Stimulated activated CD4-positive, alpha-beta T cell treated with anti-CD3 and anti-CD28 coated beads, Interleukin-4, amount 100 ng/mL, for 24 hours (primary cell): ENCODE measurements around the gene XRCC1.
"Not testable (repeated sequence)": the region's sequence is repeated elsewhere in the genome, so short reads cannot be mapped to it uniquely, and the experiment has no call there.

Experiments used
- DNase-seq: peaks from one replicate; pipeline ENCODE4 v3.0.0-alpha.2; 2020

Gene XRCC1

DNA sequence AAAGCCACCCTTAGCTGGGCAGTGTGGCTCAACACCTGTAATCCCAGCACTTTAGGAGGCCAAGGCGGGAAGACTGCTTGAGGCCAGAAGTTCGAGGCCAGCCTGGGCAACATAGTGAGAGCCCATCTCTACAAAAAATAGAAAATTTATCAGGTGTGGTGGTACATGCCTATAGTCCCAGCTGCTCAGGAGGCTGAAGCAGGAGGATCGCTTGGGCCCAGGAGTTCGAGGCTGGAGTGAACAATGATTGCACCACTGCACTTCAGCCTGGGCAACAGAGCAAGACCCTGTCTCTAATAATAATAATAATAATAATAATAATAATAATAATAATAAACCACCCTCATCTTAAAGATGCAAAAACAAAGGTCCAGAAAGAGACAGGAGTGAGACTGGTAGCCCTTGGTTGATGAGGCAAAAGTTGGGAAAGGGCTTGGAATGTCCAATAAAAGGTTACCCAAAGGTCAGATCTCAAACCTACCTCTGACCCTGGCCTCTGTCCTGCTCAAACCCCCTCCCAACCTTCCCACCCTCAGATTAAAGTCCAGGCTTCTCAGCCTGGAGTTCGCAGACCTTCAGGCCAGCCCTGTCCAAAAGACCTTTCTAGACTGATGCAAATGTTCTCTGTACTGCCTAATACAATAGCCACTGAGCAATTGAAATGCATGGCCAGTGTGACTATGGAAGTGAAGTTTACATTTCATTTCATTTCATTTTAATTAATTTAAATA is 33.2 kb downstream of the XRCC1 start:
- DNase-seq, result no peak

DNA sequence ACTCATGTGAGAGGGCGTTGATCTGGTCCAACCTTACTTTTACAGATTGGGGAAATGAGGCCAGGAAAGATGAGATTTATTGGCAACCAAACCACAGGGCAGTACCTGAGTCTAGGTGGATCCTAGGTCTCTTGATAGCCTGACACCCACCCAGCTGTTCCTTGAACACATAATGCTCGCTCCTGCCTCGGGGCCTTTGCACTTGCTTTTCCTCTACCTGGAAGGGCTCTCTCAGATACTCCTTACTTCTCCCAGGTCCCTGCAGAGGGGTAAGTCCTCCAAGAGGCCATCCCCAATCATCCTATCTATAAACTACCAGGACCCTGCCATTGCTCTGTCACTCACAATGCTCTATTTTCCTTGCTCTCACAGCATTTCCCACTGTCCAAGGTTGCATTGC is 34.9 kb downstream of the XRCC1 start:
- no peak for DNase-seq

DNA sequence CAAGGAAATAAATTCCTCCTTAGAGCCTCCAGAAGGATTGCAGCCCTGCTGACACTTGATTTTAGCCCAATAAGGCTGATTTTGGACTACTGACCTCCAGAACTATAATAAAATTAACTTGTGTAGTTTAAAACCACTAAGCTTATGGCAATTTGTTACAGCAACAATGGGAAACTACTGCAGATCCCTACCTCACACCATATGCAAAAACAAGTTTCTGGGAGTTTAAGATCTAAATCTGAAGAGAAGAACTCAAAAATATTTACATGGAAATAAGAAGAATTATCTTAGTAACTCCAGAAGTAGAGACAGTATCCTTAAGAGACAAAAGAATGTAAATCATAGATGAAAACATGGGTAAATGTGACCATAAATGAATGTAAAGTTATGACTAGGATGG is 36.4 kb downstream of the XRCC1 start:
- DNase-seq, result no peak

DNA sequence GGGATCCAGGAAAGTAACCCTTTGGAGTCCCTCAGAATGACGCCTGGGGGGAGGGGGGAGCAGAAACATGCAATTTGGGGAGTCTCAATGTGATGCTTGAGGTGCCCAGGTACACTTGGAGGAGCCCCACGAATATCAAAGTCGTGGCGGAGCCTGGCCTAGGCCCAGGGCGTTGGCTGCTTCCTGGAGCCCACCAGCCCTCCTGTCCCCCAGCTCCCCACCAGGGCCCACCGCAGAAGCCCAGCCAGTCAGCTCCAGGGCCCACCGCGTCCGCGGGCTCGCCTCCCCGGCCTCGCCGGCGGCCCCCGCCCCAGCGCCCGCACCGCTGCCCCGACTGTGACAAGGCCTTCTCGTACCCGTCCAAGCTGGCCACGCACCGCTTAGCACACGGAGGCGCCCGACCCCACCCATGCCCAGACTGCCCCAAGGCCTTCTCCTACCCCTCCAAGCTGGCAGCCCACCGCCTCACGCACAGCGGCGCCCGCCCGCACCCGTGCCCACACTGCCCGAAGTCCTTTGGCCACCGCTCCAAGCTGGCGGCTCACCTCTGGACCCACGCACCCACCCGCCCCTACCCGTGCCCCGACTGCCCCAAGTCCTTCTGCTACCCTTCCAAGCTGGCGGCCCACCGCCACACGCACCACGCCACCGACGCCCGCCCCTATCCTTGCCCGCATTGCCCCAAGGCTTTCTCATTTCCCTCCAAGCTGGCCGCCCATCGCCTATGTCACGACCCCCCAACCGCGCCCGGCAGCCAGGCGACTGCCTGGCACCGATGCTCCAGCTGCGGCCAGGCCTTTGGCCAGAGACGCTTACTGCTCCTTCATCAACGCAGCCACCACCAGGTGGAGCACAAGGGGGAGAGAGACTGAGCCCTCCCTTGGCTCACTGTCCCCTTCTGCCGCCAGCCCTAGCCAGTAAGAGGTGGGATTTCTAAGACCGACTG is 40.2 kb downstream of the XRCC1 start:
- DNase-seq, result peak; percentile 25

DNA sequence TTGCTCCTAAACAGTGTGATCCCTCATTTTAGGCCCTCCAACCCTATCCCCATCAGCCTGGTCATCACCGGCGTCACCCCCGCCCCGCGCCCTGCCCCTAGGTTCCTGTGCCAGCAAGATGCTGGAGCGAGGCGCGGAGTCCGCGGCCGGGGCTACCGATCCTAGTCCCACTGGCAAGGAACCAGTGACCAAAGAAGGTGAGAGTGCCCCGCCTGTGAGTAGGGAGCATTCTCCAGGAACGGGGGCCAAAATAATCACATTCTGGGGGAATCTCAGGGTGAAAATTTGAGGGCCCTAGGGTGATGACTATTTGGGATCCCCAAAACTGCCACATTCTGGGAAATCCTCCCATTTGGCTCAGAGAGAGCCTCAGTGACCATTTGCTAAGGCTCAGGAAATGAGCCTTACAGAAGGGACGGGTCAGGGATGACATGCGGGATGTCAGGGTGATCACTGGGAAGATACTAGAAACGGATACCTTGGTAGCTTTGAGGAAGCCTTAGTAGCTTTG is 41.0 kb downstream of the XRCC1 start:
- DNase-seq, result no peak

GRCh38 chr19:43533546-43534304 is 41.6 kb downstream of the XRCC1 start:
- DNase-seq, result peak; percentile 92

GRCh38 chr19:43532962-43533545 is 42.3 kb downstream of the XRCC1 start, which contains the start of gene ZNF575:
Gene ZNF575 (plus strand): TSS chr19:43533188. CDS start chr19:43534423, 1,235 bp downstream.
- DNase-seq, result peak; percentile 85

- no peak for DNase-seq
Observed at GRCh38 chr19:43532571-43532961, 42.8 kb downstream of the XRCC1 start.

DNA sequence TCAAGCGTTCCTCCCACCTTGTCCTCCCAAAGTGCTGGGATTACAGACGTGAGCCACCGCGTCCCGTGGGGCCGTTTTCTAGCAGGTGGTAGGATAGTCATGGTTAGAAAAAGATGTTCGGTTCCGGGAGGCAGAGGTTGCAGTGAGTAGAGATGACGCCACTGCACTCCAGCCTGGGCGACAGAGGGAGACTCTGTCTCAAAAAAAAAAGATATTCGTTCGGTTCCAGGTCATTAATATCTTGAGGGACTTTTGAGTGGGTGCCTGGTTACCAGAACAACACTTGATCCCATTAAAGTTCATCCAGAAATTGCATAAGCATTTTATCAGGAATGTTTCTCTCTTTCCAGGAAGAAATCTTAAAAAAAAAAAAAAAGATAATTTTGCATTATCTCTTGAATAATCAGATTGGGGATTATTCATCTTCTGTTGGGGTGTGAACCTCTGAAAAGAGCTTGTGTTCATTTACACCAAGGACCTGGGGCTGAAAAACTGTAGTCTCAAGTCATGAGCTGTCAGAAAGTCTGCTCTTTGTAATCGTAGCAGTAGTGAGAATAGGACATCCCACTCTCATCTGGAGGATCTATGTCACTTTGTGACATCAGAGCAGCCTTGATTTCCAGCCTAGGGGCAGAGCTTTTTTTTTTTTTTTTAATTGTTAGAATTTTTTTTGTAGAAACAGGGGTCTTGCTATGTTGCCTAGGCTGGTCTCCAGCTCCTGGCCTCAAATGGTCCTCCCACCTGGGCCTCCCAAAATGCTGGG is 47.3 kb downstream of the XRCC1 start:
- DNase-seq, result peak; percentile 21

DNA sequence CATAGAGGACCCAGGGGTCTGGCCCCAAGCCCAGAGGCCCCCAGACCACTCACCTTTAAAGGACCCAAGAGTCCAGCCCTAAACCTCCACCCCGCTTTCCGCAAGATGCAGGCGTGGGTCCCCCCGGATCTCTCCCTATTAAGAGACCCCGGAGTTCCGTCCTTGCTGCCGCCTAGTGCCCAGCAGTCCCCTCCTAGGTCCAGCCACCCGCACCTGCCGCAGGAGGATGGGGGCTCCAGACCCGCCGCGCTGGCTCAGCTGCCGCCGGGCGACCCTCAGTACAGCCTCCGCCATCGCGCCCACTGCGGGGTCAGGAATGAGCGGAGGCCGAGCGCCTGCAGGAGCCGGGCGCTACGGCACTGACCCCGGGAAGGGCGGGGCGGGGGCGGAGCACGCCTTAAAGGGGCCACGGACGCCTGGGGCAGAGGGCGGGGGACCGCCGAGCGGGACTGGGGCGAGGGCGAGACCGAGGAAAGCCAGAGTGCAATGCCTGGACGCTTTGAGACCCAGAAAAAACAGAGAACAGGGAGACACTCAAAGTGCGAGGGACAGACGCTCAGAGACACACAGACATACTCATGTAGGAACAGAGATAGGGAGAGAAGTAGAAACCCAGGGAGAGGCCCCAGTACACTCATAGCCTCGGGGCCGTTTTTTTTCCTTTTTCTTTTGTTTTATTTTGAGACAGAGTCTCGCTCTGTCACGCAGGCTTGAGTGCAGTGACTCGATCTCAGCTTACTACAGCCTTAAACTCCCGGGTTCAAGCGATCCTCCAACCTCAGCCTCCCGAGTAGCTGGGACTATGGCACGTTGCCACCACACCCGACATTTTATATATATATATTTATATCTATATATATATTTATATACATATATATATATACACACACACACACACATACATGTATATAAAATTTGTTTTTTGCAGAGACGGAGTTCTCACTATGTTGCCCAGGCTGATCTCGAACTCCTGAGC is 48.2 kb downstream of the XRCC1 start, which contains the start of gene ETHE1:
ETHE1 (minus strand) TSS at position 318 of the 976 bp plus-strand sequence; CDS start at position 294, 24 bp downstream.
- DNase-seq, result peak; percentile 74

- DNase-seq, result peak; percentile 42
Observed at GRCh38 chr19:43525836-43526771, 49.2 kb downstream of the XRCC1 start.

GRCh38 chr19:43524922-43525835 is 50.1 kb downstream of the XRCC1 start:
- peak; percentile 43 for DNase-seq

DNA sequence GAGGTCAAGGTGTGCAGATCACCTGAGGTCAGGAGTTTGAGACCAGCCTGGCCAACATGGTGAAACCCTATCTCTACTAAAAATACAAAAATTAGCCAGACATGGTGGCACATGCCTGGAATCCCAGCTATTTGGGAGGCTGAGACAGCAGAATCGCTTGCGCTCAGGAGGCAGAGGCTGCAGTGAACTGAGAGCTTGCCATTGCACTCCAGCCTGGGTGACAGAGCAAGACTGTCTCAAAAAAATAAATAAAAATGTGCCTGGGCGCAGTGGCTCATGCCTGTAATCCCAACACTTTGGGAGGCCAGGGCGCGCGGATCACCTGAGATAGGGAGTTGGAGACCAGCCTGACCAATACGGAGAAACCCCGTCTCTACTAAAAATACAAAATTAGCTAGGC is 51.6 kb downstream of the XRCC1 start:
- not testable (repeated sequence) for DNase-seq

GRCh38 chr19:43522929-43523328 is 52.4 kb downstream of the XRCC1 start:
- no peak for DNase-seq

GRCh38 chr19:43519436-43520088 is 55.8 kb downstream of the XRCC1 start:
- DNase-seq, result peak; percentile 87

- DNase-seq, result no peak
Observed at GRCh38 chr19:43518051-43518450, 57.3 kb downstream of the XRCC1 start.

GRCh38 chr19:43512399-43512798 is 62.9 kb downstream of the XRCC1 start:
- DNase-seq, result not testable (repeated sequence)
